Endodermal cell (in vitro differentiated cells): ENCODE measurements around the gene TAF9. TPM values are rescaled to one million over a fixed set of nuclear protein-coding genes. Genes with fewer than 3 reads are reported as not detected.

Experiments used
- DNase-seq: peaks from one replicate; pipeline ENCODE4 v3.0.0-alpha.2; 2017
- H3K27ac ChIP-seq: 2 replicates; pipeline ENCODE4 v1.5.1; 2013; ENCODE audit warnings: mild to moderate bottlenecking, low read depth, low read length, moderate library complexity
- H3K27me3 ChIP-seq: 2 replicates; pipeline ENCODE4 v1.6.1; 2013; ENCODE audit warnings: mild to moderate bottlenecking, low read length, moderate library complexity; ENCODE audit not compliant: insufficient read depth, control insufficient read depth, poor library complexity, severe bottlenecking
- H3K36me3 ChIP-seq: 2 replicates; pipeline ENCODE4 v1.7.0; 2013; ENCODE audit warnings: mild to moderate bottlenecking, low read length, moderate library complexity; ENCODE audit not compliant: control insufficient read depth, insufficient read depth
- H3K4me1 ChIP-seq: one replicate; pipeline ENCODE4 v1.7.0; 2013; ENCODE audit warnings: low read length; ENCODE audit not compliant: control insufficient read depth, insufficient read depth
- H3K4me3 ChIP-seq: 2 replicates; pipeline ENCODE4 v1.5.1; 2013; ENCODE audit warnings: mild to moderate bottlenecking, low read length, moderate library complexity
- H3K9ac ChIP-seq: 2 replicates; pipeline ENCODE4 v1.6.1; 2013; ENCODE audit warnings: mild to moderate bottlenecking, low read length, moderate library complexity; ENCODE audit not compliant: poor library complexity, severe bottlenecking; ENCODE audit errors: extremely low read depth
- H3K9me3 ChIP-seq: 2 replicates; pipeline ENCODE4 v1.6.1; 2013; ENCODE audit warnings: mild to moderate bottlenecking, low read length, moderate library complexity; ENCODE audit not compliant: control insufficient read depth
- H3K27ac Mint-ChIP-seq: 2 replicates; pipeline ENCODE4 v1.8.0; 2020; ENCODE audit warnings: mixed read lengths
- H3K27me3 Mint-ChIP-seq: 2 replicates; pipeline ENCODE4 v1.8.0; 2021; ENCODE audit warnings: mild to moderate bottlenecking, mixed read lengths; ENCODE audit not compliant: insufficient read depth
- H3K36me3 Mint-ChIP-seq: 2 replicates; pipeline ENCODE4 v1.8.0; 2020; ENCODE audit warnings: low read depth, mixed read lengths
- H3K4me1 Mint-ChIP-seq: 2 replicates; pipeline ENCODE4 v1.8.0; 2020; ENCODE audit warnings: mixed read lengths
- H3K4me3 Mint-ChIP-seq: 2 replicates; pipeline ENCODE4 v1.8.0; 2020; ENCODE audit warnings: mild to moderate bottlenecking, moderate library complexity, mixed read lengths
- H3K9me3 Mint-ChIP-seq: 2 replicates; pipeline ENCODE4 v1.8.0; 2020; ENCODE audit warnings: mild to moderate bottlenecking, mixed read lengths
- WGBS, 2 experiments: methylation state at CpG; one replicate each; pipeline versions ENCODE4 v1.1.5 to v1.1.7; 2013; ENCODE audit warnings: missing lambda C conversion rate in 2 of 2, mixed read lengths in 1 of 2; ENCODE audit not compliant: insufficient coverage in 1 of 2, insufficient read length in 1 of 2; 5-methylcytosine and 5-hydroxymethylcytosine counted together
- total RNA-seq, 2 donors: library from RNA; stranded (reverse); fragmentation: NEBNext Ultra II Directional in 1 of 2; extraction: Animal tissue kit (Norgen Biotek cat#: 25700) in 1 of 2; gene quantifications; 2 replicates in 1 of 2; 3 replicates in 1 of 2; pipeline ENCODE4 v1.2.1, GENCODE V29; 2021
- TF ChIP-seq, protein P1 (sequence below): fragments of 200-600 bp; sonication (generic); conservative IDR thresholded peaks from 2 replicates; pipeline ENCODE4 v1.5.0; 2021; ENCODE audit warnings: antibody characterized with exemption, mild to moderate bottlenecking

The TAF9 gene
- total RNA-seq, 2 donors from 2014 or later, result 69.5 to 74.3 TPM

DNA sequence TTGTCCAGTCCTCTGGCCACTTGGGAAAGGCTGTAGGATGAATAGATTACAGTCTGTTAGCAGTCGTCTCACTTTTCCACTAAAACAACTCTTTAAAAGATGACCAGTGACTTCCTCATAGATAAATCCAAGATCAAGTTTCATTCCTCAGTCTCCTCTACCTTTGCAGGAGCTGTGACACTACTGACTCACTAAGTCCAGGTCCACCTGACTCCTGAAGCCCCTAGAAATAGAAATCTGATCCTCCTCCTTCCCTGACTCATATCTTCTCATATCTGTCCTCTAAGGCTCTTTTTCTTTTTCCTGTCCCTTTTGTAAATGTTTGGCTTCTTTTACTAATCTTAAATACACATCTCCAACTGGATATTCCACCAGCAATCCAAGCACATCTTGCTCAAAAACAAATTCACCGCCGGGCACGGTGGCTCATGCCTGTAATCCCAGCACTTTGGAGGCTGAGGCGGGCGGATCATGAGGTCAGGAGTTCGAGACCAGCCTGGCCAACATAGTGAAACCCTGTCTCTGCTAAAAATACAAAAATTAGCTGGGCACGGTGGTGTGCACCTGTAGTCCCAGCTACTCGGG, 39.3 kb downstream of the TAF9 start:
- H3K27ac ChIP-seq, result no peak overlapping the region
- TF ChIP-seq, protein P1, sequence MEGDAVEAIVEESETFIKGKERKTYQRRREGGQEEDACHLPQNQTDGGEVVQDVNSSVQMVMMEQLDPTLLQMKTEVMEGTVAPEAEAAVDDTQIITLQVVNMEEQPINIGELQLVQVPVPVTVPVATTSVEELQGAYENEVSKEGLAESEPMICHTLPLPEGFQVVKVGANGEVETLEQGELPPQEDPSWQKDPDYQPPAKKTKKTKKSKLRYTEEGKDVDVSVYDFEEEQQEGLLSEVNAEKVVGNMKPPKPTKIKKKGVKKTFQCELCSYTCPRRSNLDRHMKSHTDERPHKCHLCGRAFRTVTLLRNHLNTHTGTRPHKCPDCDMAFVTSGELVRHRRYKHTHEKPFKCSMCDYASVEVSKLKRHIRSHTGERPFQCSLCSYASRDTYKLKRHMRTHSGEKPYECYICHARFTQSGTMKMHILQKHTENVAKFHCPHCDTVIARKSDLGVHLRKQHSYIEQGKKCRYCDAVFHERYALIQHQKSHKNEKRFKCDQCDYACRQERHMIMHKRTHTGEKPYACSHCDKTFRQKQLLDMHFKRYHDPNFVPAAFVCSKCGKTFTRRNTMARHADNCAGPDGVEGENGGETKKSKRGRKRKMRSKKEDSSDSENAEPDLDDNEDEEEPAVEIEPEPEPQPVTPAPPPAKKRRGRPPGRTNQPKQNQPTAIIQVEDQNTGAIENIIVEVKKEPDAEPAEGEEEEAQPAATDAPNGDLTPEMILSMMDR, result no peak
- Mint-ChIP-seq H3K4me1 (peaks cover 12% of the 10 kb centered on the region), H3K27me3 (peaks cover 2% of the 10 kb centered on the region), H3K36me3 (peaks cover 2% of the 10 kb centered on the region), H3K4me3 (no peak overlapping the region), H3K9me3 (peaks cover 3% of the 10 kb centered on the region), H3K27ac (no peak overlapping the region)
- no peaks in the 10 kb centered on the region for H3K9me3 ChIP-seq
- H3K27me3 ChIP-seq, result no peaks in the 10 kb centered on the region
- peaks cover 5% of the 10 kb centered on the region for H3K4me1 ChIP-seq
- DNase-seq, result no peak
- no peaks in the 10 kb centered on the region for H3K36me3 ChIP-seq
- WGBS, 2 experiments, result 87 to 95% methylated on average over 3 to 9 of the region's 9 CpGs
- no peak overlapping the region for H3K9ac ChIP-seq
- H3K4me3 ChIP-seq, result no peak overlapping the region

DNA sequence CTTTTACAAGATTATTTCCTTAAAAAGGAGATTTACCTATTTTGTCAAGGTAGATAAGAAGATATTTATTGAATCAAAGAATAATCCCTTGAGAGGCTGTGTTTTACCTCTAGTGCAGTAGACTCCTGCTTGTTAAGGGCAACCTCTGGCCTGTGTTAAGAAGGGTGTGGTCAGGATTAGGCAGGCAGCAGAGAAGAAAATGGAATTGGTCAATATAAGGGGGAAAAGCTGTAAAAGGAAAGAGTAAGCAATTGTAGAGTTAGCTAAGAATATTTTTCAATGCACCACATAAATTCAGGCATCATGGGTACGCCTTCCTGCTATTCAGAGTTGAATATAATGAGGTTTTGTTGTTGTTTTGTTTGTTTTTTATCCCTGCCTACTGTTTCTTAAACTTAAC, 43.0 kb downstream of the TAF9 start:
- Mint-ChIP-seq H3K4me1 (peaks cover 4% of the 10 kb centered on the region), H3K9me3 (no peaks in the 10 kb centered on the region), H3K36me3 (peaks cover 2% of the 10 kb centered on the region), H3K27ac (no peak overlapping the region), H3K4me3 (no peak overlapping the region), H3K27me3 (no peaks in the 10 kb centered on the region)
- Histone ChIP-seq H3K9ac (no peak overlapping the region), H3K27me3 (no peaks in the 10 kb centered on the region), H3K9me3 (no peaks in the 10 kb centered on the region), H3K4me3 (no peak overlapping the region), H3K4me1 (no peaks in the 10 kb centered on the region), H3K36me3 (no peaks in the 10 kb centered on the region), H3K27ac (no peak overlapping the region)
- TF ChIP-seq, protein P1, result no peak
- no peak for DNase-seq
- 91% methylated on average over 1 of the region's 1 CpG; no CpG with 5 or more reads in 1 of the 2 experiments for WGBS, 2 experiments

DNA sequence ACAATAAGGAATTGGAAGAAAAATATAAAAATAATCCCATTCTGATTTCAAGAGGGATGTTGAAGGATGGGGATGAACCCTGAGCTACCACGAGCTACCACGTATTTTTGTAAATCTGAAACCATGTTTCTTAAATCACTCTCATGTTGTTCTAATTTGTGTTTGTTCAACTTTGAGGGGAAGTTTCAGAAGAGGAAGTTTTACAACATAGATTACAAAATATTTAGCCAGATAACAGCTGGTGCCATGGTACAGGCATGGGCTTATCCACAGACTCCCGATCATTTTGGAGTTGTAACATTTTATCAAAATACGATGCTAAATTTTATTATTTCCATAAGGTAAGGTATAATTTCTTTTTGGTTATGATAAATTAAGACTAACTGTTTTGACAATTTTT, 51.9 kb downstream of the TAF9 start:
- Mint-ChIP-seq H3K9me3 (no peaks in the 10 kb centered on the region), H3K27ac (no peak overlapping the region), H3K4me3 (no peak overlapping the region), H3K36me3 (peaks cover 11% of the 10 kb centered on the region), H3K4me1 (peaks cover 9% of the 10 kb centered on the region), H3K27me3 (no peaks in the 10 kb centered on the region)
- no peak overlapping the region for H3K27ac ChIP-seq
- no peak overlapping the region for H3K4me3 ChIP-seq
- peaks cover under 1% of the 10 kb centered on the region for H3K4me1 ChIP-seq
- no peaks in the 10 kb centered on the region for H3K36me3 ChIP-seq
- TF ChIP-seq, protein P1, result no peak
- DNase-seq, result no peak
- H3K9ac ChIP-seq, result no peak overlapping the region
- no peaks in the 10 kb centered on the region for H3K27me3 ChIP-seq
- whole genome bisulfite sequencing, 2 experiments, result 80 to 94% methylated on average over 2 to 4 of the region's 4 CpGs
- no peaks in the 10 kb centered on the region for H3K9me3 ChIP-seq
